Muscle of leg (tissue), 11 donors: ENCODE measurements around the gene GSTM5. TPM values are rescaled to one million over a fixed set of nuclear protein-coding genes. Genes with fewer than 3 reads are reported as not detected.
"Not testable (repeated sequence)": the region's sequence is repeated elsewhere in the genome, so short reads cannot be mapped to it uniquely, and the experiment has no call there.

Source experiments
- DNase-seq: peaks from one replicate; pipeline ENCODE4 v3.0.0; 2013
- H3K27ac ChIP-seq: one replicate; pipeline ENCODE4 v1.5.1; 2013; ENCODE audit warnings: mild to moderate bottlenecking, low read length, control low read depth
- H3K27me3 ChIP-seq: one replicate; pipeline ENCODE4 v1.6.1; 2013; ENCODE audit warnings: low read length; ENCODE audit not compliant: control insufficient read depth, insufficient read depth
- H3K36me3 ChIP-seq: one replicate; pipeline ENCODE4 v1.6.1; 2013; ENCODE audit warnings: low read length; ENCODE audit not compliant: control insufficient read depth, insufficient read depth
- H3K4me1 ChIP-seq: one replicate; pipeline ENCODE4 v1.6.1; 2013; ENCODE audit warnings: low read length; ENCODE audit not compliant: control insufficient read depth, insufficient read depth
- H3K4me3 ChIP-seq: one replicate; pipeline ENCODE4 v1.5.1; 2013; ENCODE audit warnings: low read length, control low read depth
- H3K9me3 ChIP-seq: replicated peaks from 2 replicates; pipeline ENCODE4 v1.6.1; 2013; ENCODE audit warnings: low read depth, low read length; ENCODE audit not compliant: control insufficient read depth
- WGBS: methylation state at CpG from one replicate; pipeline ENCODE4 v1.1.5; 2013; ENCODE audit warnings: missing lambda C conversion rate; ENCODE audit not compliant: insufficient coverage; 5-methylcytosine and 5-hydroxymethylcytosine counted together
- polyA plus RNA-seq, 8 donors: library from polyadenylated mRNA; unstranded; fragments of 120-200 nt; gene quantifications; one replicate each; pipeline versions ENCODE4 v1.2.1 to v1.2.3, GENCODE V29; 2013; ENCODE audit warnings: inconsistent platforms in 1 of 8, low replicate concordance in 1 of 8; ENCODE audit not compliant: insufficient read length in 8 of 8, insufficient read depth in 1 of 8
- total RNA-seq: library from RNA; stranded (reverse); fragments of 120-200 nt; gene quantifications from one replicate; pipeline ENCODE4 v1.2.4, GENCODE V29; 2013

Gene GSTM5
- total and polyA plus RNA-seq, 9 donors, result 10.2 to 48.0 (median 17.9) TPM

DNA sequence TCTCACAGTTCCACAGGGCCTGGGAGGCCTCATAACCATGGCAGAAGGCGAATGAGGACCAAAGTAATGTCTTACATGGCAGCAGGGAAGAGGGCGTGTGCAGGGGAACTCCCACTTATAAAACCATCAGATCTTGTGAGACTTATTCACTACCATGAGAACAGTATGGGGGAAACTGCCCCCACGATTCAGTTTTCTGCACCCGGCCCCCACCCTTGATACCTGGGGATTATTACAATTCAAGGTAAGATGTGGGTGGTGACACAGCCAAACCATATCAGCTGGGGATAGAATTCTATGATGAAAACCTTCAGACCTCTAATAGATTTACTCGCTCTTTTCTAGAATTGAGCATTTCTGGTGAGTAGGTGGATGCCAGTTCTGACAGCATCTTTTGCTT is 17.7 kb upstream of the GSTM5 start:
- not testable (repeated sequence) for H3K4me1 ChIP-seq, DNase-seq, H3K27ac ChIP-seq, H3K36me3 ChIP-seq, H3K27me3 ChIP-seq, H3K9me3 ChIP-seq, H3K4me3 ChIP-seq
- no CpG with 5 or more reads among the region's 5 CpGs for WGBS

DNA sequence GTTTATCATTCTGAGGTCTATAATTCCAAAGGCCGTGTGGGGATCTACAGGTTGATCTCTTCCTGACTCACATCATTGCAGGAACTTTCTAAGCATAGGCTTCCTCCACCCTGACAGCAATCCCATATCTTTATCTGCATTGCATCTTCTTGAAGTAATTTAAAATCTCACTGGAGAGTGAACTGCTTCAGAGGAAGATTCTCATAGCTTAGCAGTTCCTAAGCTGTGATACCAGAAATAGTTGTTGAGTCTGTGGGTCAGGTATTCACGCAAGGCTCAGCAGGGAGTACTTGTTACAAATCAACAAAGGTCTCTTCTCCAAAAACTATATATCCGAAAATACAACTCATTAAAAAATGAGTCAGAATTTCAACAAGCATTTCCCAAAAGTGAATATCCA is 16.9 kb upstream of the GSTM5 start:
- H3K27me3 ChIP-seq, H3K27ac ChIP-seq, H3K4me1 ChIP-seq, DNase-seq, H3K4me3 ChIP-seq, H3K9me3 ChIP-seq, H3K36me3 ChIP-seq: not testable (repeated sequence)
- 100% methylated on average over 1 of the region's 3 CpGs for WGBS

- Histone ChIP-seq H3K36me3 (no peaks in the 10 kb centered on the region), H3K4me1 (no peaks in the 10 kb centered on the region), H3K27ac (no peak overlapping the region), H3K27me3 (no peaks in the 10 kb centered on the region), H3K4me3 (no peak overlapping the region), H3K9me3 (no peaks in the 10 kb centered on the region)
- DNase-seq, result no peak
- no CpG with 5 or more reads among the region's 4 CpGs for WGBS
Observed at GRCh38 chr1:109697066-109697465, 15.0 kb upstream of the GSTM5 start.

- H3K9me3 ChIP-seq, H3K27me3 ChIP-seq, H3K27ac ChIP-seq, H3K36me3 ChIP-seq, DNase-seq, H3K4me3 ChIP-seq, H3K4me1 ChIP-seq: not testable (repeated sequence)
- WGBS, result no CpG with 5 or more reads among the region's 4 CpGs
Observed at GRCh38 chr1:109697861-109698260, 14.2 kb upstream of the GSTM5 start.

GRCh38 chr1:109702940-109703339 is 9.1 kb upstream of the GSTM5 start:
- DNase-seq, H3K4me3 ChIP-seq, H3K9me3 ChIP-seq, H3K27ac ChIP-seq, H3K27me3 ChIP-seq, H3K4me1 ChIP-seq, H3K36me3 ChIP-seq: not testable (repeated sequence)
- 86% methylated on average over 1 of the region's 3 CpGs for WGBS

DNA sequence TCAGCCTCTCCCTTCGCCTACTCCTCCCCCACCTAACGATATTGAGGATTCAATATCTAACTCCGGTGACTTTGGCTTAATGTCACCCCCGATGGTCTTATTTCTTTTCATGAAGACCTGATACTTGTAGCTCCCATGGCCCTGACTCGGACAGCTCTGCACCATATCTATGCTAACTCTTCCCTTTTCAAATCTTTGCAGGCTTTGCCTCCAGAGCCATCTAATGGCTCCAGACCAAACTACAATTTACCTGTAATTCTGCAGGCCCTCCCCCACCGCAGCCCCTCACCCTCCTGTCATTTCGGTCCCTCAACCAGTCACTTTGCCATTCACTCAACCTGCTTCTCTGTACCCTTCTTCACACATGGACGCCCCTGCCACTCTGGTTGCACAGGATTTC is 7.9 kb upstream of the GSTM5 start:
- Histone ChIP-seq H3K27ac (no peak overlapping the region), H3K4me1 (no peaks in the 10 kb centered on the region), H3K9me3 (peaks cover 6% of the 10 kb centered on the region), H3K36me3 (no peaks in the 10 kb centered on the region), H3K4me3 (no peak overlapping the region), H3K27me3 (no peaks in the 10 kb centered on the region)
- WGBS, result 77% methylated on average over 8 of the region's 8 CpGs
- DNase-seq, result no peak

- Histone ChIP-seq H3K4me1 (no peaks in the 10 kb centered on the region), H3K36me3 (no peaks in the 10 kb centered on the region), H3K27me3 (no peaks in the 10 kb centered on the region), H3K27ac (no peak overlapping the region), H3K9me3 (peaks cover 6% of the 10 kb centered on the region), H3K4me3 (no peak overlapping the region)
- 98% methylated on average over 4 of the region's 4 CpGs for WGBS
- no peak for DNase-seq
Observed at GRCh38 chr1:109705411-109705810, 6.6 kb upstream of the GSTM5 start.

DNA sequence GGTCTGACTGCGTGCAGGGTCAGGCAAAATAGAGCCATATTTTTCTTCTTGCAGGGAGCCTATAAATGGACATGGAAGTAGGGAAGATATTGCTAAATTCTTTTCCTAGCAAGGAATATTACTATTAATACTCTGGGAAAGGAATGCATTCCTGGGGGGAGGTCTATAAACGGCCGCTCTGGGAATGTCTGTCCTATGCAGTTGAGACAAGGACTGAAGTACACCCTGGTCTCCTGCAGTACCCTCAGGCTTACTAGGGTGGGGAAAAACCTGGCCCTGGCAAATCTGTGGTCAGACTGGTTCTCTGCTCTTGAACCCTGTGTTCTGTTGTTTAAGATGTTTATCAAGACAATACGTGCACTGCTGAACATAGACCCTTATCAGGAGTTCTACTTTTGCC is 3.1 kb upstream of the GSTM5 start:
- not testable (repeated sequence) for H3K9me3 ChIP-seq, H3K4me3 ChIP-seq, DNase-seq, H3K27ac ChIP-seq, H3K4me1 ChIP-seq, H3K27me3 ChIP-seq, H3K36me3 ChIP-seq
- WGBS, result 80% methylated on average over 1 of the region's 4 CpGs

DNA sequence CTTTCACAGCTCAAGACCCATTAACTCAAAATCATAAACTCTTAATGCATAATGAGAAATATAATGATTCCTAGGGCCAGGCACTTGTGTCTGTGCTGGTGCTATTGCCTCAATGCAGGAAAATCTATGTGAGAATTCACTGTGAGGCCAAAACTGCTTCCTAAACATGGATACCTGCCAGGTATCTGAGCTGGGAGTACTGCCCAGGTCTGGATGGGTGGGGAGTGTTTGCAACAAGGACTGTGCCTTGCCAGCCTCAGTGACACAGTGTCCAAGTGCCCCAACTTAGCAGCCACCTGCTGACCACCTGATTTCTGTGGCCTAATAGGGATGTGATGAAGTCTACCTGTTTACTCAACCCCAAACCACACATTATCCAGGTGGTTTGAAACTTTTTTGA is 2.2 kb upstream of the GSTM5 start:
- H3K4me1 ChIP-seq, H3K9me3 ChIP-seq, H3K27me3 ChIP-seq, DNase-seq, H3K36me3 ChIP-seq, H3K4me3 ChIP-seq, H3K27ac ChIP-seq: not testable (repeated sequence)

DNA sequence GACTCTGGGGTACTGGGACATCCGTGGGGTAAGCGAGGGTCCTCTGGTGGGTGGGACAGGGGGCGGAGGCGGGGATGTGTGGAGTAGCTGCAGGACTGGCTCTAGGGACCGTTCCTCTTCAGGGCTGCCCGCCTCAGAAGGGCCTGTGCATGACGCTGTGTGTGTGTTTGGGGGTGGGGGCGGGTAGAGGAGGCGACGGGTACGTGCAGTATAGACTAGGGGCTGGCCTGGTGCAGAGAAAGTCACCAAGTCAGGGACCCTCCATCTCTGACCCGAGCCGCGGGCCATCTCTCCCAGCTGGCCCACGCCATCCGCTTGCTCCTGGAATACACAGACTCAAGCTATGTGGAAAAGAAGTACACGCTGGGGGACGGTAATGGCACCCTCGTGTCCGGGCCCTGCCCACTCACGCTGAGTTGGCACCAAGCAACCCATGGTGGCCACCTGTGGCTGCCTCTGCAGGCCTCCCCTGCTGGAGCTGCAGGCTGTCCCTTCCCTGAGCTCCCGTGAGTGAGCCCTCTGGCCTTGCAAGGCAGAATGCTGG is 342 bp downstream of the GSTM5 start:
- H3K4me3 ChIP-seq, result peak overlapping the region; percentile 51
- H3K4me1 ChIP-seq, result no peaks in the 10 kb centered on the region
- 41% methylated on average over 18 of the region's 22 CpGs for WGBS
- H3K27ac ChIP-seq, result no peak overlapping the region
- peaks cover 2% of the 10 kb centered on the region for H3K9me3 ChIP-seq
- DNase-seq, result no peak
- no peaks in the 10 kb centered on the region for H3K36me3 ChIP-seq
- no peaks in the 10 kb centered on the region for H3K27me3 ChIP-seq

- no peak overlapping the region for H3K27ac ChIP-seq
Observed at GRCh38 chr1:109713636-109714035, 1.6 kb downstream of the GSTM5 start.

More at GRCh38 chr1:109713636-109714035, 1.6 kb downstream of the GSTM5 start:
- Histone ChIP-seq H3K27me3 (no peaks in the 10 kb centered on the region), H3K36me3 (no peaks in the 10 kb centered on the region), H3K4me3 (no peak overlapping the region), H3K4me1 (no peaks in the 10 kb centered on the region), H3K9me3 (no peaks in the 10 kb centered on the region)
- DNase-seq, result no peak
- WGBS, result 92% methylated on average over 4 of the region's 5 CpGs
